CD8-positive, alpha-beta memory T cell (primary cell): ENCODE data around the gene KRTCAP2. TPM values are rescaled to one million over a fixed set of nuclear protein-coding genes. Genes with fewer than 3 reads are reported as not detected.

Source experiments
- CTCF ChIA-PET: fragments of 350-600 bp; sonication (Branson Sonifier 250); formaldehyde crosslinking; loops from one replicate; lab custom pipeline; 2021; ENCODE audit warnings: antibody characterized with exemption; lab: Charles Lee
- POLR2A ChIA-PET: fragments of 350-600 bp; sonication (Branson Sonifier 250); formaldehyde crosslinking; loops from one replicate; lab custom pipeline; 2021; ENCODE audit warnings: antibody characterized with exemption; lab: Charles Lee
- DNase-seq, 5 donors: peaks; one replicate each; pipeline versions ENCODE4 v3.0.0 to v3.0.0-alpha.2; 2020 to 2022; ENCODE audit warnings: mixed read lengths in 1 of 5
- H3K27ac ChIP-seq: one replicate; pipeline ENCODE4 v1.7.0; 2013; ENCODE audit warnings: low read depth, mild to moderate bottlenecking, low read length, moderate library complexity
- H3K27me3 ChIP-seq: 2 replicates; pipeline ENCODE4 v1.7.0; 2013; ENCODE audit warnings: low read length, mild to moderate bottlenecking; ENCODE audit not compliant: insufficient read depth, poor library complexity, severe bottlenecking
- H3K36me3 ChIP-seq: 2 replicates; pipeline ENCODE4 v1.7.0; 2013; ENCODE audit warnings: mild to moderate bottlenecking, low read length, moderate library complexity; ENCODE audit not compliant: insufficient read depth
- H3K4me1 ChIP-seq: 2 replicates; pipeline ENCODE4 v1.7.0; 2013; ENCODE audit warnings: mild to moderate bottlenecking, low read length, moderate library complexity; ENCODE audit not compliant: insufficient read depth
- H3K4me3 ChIP-seq: 2 replicates; pipeline ENCODE4 v1.7.0; 2013; ENCODE audit warnings: mild to moderate bottlenecking, low read length
- H3K9me3 ChIP-seq: 2 replicates; pipeline ENCODE4 v1.7.0; 2013; ENCODE audit warnings: mild to moderate bottlenecking, low read length
- H3K27ac Mint-ChIP-seq, 8 donors: one replicate each; pipeline ENCODE4 v1.8.0; 2020 to 2021; ENCODE audit warnings: mixed read lengths in 8 of 8, mild to moderate bottlenecking in 6 of 8, inconsistent platforms in 3 of 8, moderate library complexity in 3 of 8
- H3K27me3 Mint-ChIP-seq, 2 donors: one replicate each; pipeline ENCODE4 v1.8.0; 2020 to 2021; ENCODE audit warnings: mixed read lengths in 2 of 2, mild to moderate bottlenecking in 1 of 2, moderate library complexity in 1 of 2
- H3K36me3 Mint-ChIP-seq, 3 donors: one replicate each; pipeline ENCODE4 v1.8.0; 2020 to 2021; ENCODE audit warnings: mixed read lengths in 3 of 3, inconsistent platforms in 1 of 3, mild to moderate bottlenecking in 1 of 3
- H3K4me1 Mint-ChIP-seq, 3 donors: one replicate each; pipeline ENCODE4 v1.8.0; 2020 to 2021; ENCODE audit warnings: mixed read lengths in 3 of 3, inconsistent platforms in 1 of 3, mild to moderate bottlenecking in 1 of 3
- H3K4me3 Mint-ChIP-seq, 7 donors: one replicate each; pipeline ENCODE4 v1.8.0; 2020 to 2021; ENCODE audit warnings: mixed read lengths in 7 of 7, mild to moderate bottlenecking in 6 of 7, moderate library complexity in 4 of 7, inconsistent platforms in 2 of 7
- H3K9me3 Mint-ChIP-seq, 5 donors: one replicate each; pipeline ENCODE4 v1.8.0; 2020 to 2022; ENCODE audit warnings: mixed read lengths in 5 of 5, mild to moderate bottlenecking in 3 of 5, moderate library complexity in 2 of 5, inconsistent platforms in 1 of 5
- polyA plus RNA-seq: library from polyadenylated mRNA; unstranded; fragments of 300-500 nt; fragmentation: Illumina TruSeq; gene quantifications from one replicate; pipeline ENCODE4 v1.2.3, GENCODE V29; 2021
- total RNA-seq, 2 experiments: library from RNA; stranded (reverse); gene quantifications; one replicate each; pipeline ENCODE4 v1.2.3, GENCODE V29; 2021

KRTCAP2 gene
- total and polyA plus RNA-seq, 3 experiments from 2014 or later: 181 to 576 (median 207) TPM

- Histone ChIP-seq H3K36me3 (peaks cover 14% of the 10 kb centered on the region), H3K27me3 (no peaks in the 10 kb centered on the region), H3K9me3 (no peaks in the 10 kb centered on the region), H3K27ac (no peak overlapping the region), H3K4me3 (no peak overlapping the region), H3K4me1 (peaks cover 27% of the 10 kb centered on the region)
- Mint-ChIP-seq H3K4me1 (peaks cover 13 to 35% (median 21%) of the 10 kb centered on the region in 3 donors), H3K36me3 (peaks cover 0 to 42% (median 4%) of the 10 kb centered on the region in 3 donors), H3K4me3 (no peak overlapping the region), H3K27me3 (no peaks in the 10 kb centered on the region), H3K9me3 (no peaks in the 10 kb centered on the region), H3K27ac (peak overlapping the region in 1 of 8 donors; percentile 8)
- ChIA-PET POLR2A (no interaction called here), CTCF (interaction anchor here (0.8 to 7.1 kb wide), 5 partner anchors 11 to 87 kb away, joined by 3 to 84 read pairs (median 7); partner anchors contain the start of gene THBS3)
- no peak for DNase-seq
These were observed 5.5 kb upstream of the KRTCAP2 start for GRCh38 chr1:155178441-155179111.

GRCh38 chr1:155177918-155178281, 4.8 kb upstream of the KRTCAP2 start:
- POLR2A ChIA-PET: no interaction called here
- peaks cover 0 to 42% (median 2%) of the 10 kb centered on the region in 3 donors for H3K36me3 Mint-ChIP-seq
- Histone ChIP-seq H3K27ac (no peak overlapping the region), H3K4me3 (no peak overlapping the region), H3K9me3 (no peaks in the 10 kb centered on the region), H3K27me3 (no peaks in the 10 kb centered on the region), H3K36me3 (peaks cover 14% of the 10 kb centered on the region), H3K4me1 (peaks cover 31% of the 10 kb centered on the region)
- no peak for DNase-seq
- CTCF ChIA-PET: interaction anchor here (0.8 to 7.1 kb wide), 9 partner anchors 10 to 116 kb away, joined by 3 to 84 read pairs (median 5); partner anchors contain the start of gene THBS3
- H3K4me3 Mint-ChIP-seq: no peak overlapping the region
- peaks cover 19 to 42% (median 27%) of the 10 kb centered on the region in 3 donors for H3K4me1 Mint-ChIP-seq
- peak overlapping the region in 2 of 8 donors; percentile 23 to 71 for H3K27ac Mint-ChIP-seq
- H3K9me3 Mint-ChIP-seq: no peaks in the 10 kb centered on the region
- H3K27me3 Mint-ChIP-seq: peaks cover 0 to 2% of the 10 kb centered on the region in 2 donors

- H3K4me3 ChIP-seq: no peak overlapping the region
- H3K27ac ChIP-seq: no peak overlapping the region
- Mint-ChIP-seq H3K4me1 (peaks cover 21 to 45% (median 31%) of the 10 kb centered on the region in 3 donors), H3K4me3 (no peak overlapping the region), H3K36me3 (peaks cover 0 to 45% (median 2%) of the 10 kb centered on the region in 3 donors), H3K9me3 (no peaks in the 10 kb centered on the region), H3K27ac (peak overlapping the region in 3 of 8 donors; percentile 23 to 71 (median 43)), H3K27me3 (peaks cover 0 to 2% of the 10 kb centered on the region in 2 donors)
- ChIA-PET CTCF (interaction anchor here (0.7 to 7.1 kb wide), 11 partner anchors 10 to 116 kb away, joined by 3 to 84 read pairs (median 4); partner anchors contain the start of gene THBS3), POLR2A (interaction anchor here (1.2 kb wide), 1 partner anchor 16 kb away, joined by 3 read pairs; no protein-coding TSS in a partner anchor)
- H3K9me3 ChIP-seq: no peaks in the 10 kb centered on the region
- H3K36me3 ChIP-seq: peaks cover 14% of the 10 kb centered on the region
- H3K27me3 ChIP-seq: no peaks in the 10 kb centered on the region
- H3K4me1 ChIP-seq: peaks cover 33% of the 10 kb centered on the region
- DNase-seq: no peak
These were observed 4.3 kb upstream of the KRTCAP2 start for GRCh38 chr1:155177192-155177917.

GRCh38 chr1:155176544-155177071, 3.5 kb upstream of the KRTCAP2 start:
- peak; percentile 65 to 84 (median 78) for DNase-seq
- peaks cover 0 to 46% (median 2%) of the 10 kb centered on the region in 3 donors for H3K36me3 Mint-ChIP-seq
- H3K27me3 Mint-ChIP-seq: peaks cover 0 to 2% of the 10 kb centered on the region in 2 donors
- Histone ChIP-seq H3K9me3 (no peaks in the 10 kb centered on the region), H3K4me3 (no peak overlapping the region), H3K27me3 (no peaks in the 10 kb centered on the region), H3K27ac (no peak overlapping the region), H3K4me1 (peaks cover 41% of the 10 kb centered on the region), H3K36me3 (peaks cover 14% of the 10 kb centered on the region)
- H3K27ac Mint-ChIP-seq: peak overlapping the region in 6 of 8 donors; percentile 26 to 82 (median 62)
- H3K4me1 Mint-ChIP-seq: peaks cover 27 to 52% (median 37%) of the 10 kb centered on the region in 3 donors
- CTCF ChIA-PET: interaction anchor here (1.0 to 7.1 kb wide), 8 partner anchors 17 to 115 kb away, joined by 3 to 84 read pairs (median 7); partner anchors contain the start of gene THBS3
- H3K4me3 Mint-ChIP-seq: peak overlapping the region in 4 of 7 donors; percentile 35 to 78 (median 69)
- POLR2A ChIA-PET: interaction anchor here (1.2 kb wide), 1 partner anchor 17 kb away, joined by 3 read pairs; no protein-coding TSS in a partner anchor
- no peaks in the 10 kb centered on the region for H3K9me3 Mint-ChIP-seq

- POLR2A ChIA-PET: interaction anchor here (2.4 kb wide), 1 partner anchor 18 kb away, joined by 16 read pairs; no protein-coding TSS in a partner anchor
- Mint-ChIP-seq H3K4me1 (peaks cover 27 to 53% (median 37%) of the 10 kb centered on the region in 3 donors), H3K9me3 (no peaks in the 10 kb centered on the region), H3K36me3 (peaks cover 0 to 45% (median 2%) of the 10 kb centered on the region in 3 donors), H3K4me3 (peak overlapping the region in 2 of 7 donors; percentile 76 to 86), H3K27me3 (peaks cover 0 to 2% of the 10 kb centered on the region in 2 donors), H3K27ac (peak overlapping the region in 4 of 8 donors; percentile 26 to 82 (median 62))
- peaks cover 14% of the 10 kb centered on the region for H3K36me3 ChIP-seq
- no peak overlapping the region for H3K4me3 ChIP-seq
- H3K27me3 ChIP-seq: no peaks in the 10 kb centered on the region
- no peak overlapping the region for H3K27ac ChIP-seq
- CTCF ChIA-PET: interaction anchor here (1.4 to 10.7 kb wide), 9 partner anchors 18 to 90 kb away, joined by 5 to 177 read pairs (median 9); partner anchors contain the start of gene THBS3
- no peak for DNase-seq
- H3K9me3 ChIP-seq: no peaks in the 10 kb centered on the region
- H3K4me1 ChIP-seq: peaks cover 41% of the 10 kb centered on the region
These were observed 2.8 kb upstream of the KRTCAP2 start for GRCh38 chr1:155175927-155176371.

GRCh38 chr1:155175281-155175926, 2.3 kb upstream of the KRTCAP2 start:
- no peaks in the 10 kb centered on the region for H3K27me3 ChIP-seq
- peaks cover 41% of the 10 kb centered on the region for H3K4me1 ChIP-seq
- peak overlapping the region in 6 of 8 donors; percentile 42 to 85 (median 57) for H3K27ac Mint-ChIP-seq
- H3K4me3 ChIP-seq: no peak overlapping the region
- H3K27ac ChIP-seq: no peak overlapping the region
- peak overlapping the region in 6 of 7 donors; percentile 59 to 99 (median 70) for H3K4me3 Mint-ChIP-seq
- peaks cover 0 to 49% (median 2%) of the 10 kb centered on the region in 3 donors for H3K36me3 Mint-ChIP-seq
- no peak for DNase-seq
- ChIA-PET CTCF (interaction anchor here (0.6 to 10.7 kb wide), 11 partner anchors 18 to 783 kb away, joined by 3 to 177 read pairs (median 8); partner anchors contain the start of gene THBS3), POLR2A (interaction anchor here (0.6 to 2.4 kb wide), 2 partner anchors 18 to 24 kb away, joined by 5 to 16 read pairs; no protein-coding TSS in a partner anchor)
- peaks cover 27 to 54% (median 37%) of the 10 kb centered on the region in 3 donors for H3K4me1 Mint-ChIP-seq
- H3K9me3 ChIP-seq: no peaks in the 10 kb centered on the region
- H3K36me3 ChIP-seq: peaks cover 16% of the 10 kb centered on the region
- H3K9me3 Mint-ChIP-seq: no peaks in the 10 kb centered on the region
- peaks cover 0 to 2% of the 10 kb centered on the region in 2 donors for H3K27me3 Mint-ChIP-seq
